ENCODE measurements around the gene CHD6.

Gene CHD6

GRCh38 chr20:41454250-41454649 lies 163.9 kb downstream of the CHD6 start:
- H3K79me2 ChIP-seq = peaks cover 3% of the 10 kb centered on the region
- H3K4me3 ChIP-seq (ENCODE audit: low read depth, low read length) = no peak overlapping the region
- TF ChIP-seq CTCF (IDR thresholded peaks at IDR 0.05) = no peak
- H3K27ac ChIP-seq = peak overlapping the region; percentile 48
- H3K9ac ChIP-seq = no peak overlapping the region
- no peaks in the 10 kb centered on the region for H3K9me3 ChIP-seq (ENCODE audit: control insufficient read depth, low read length)
- H3K27me3 ChIP-seq (ENCODE audit: control insufficient read depth, insufficient read depth, low read length) = no peaks in the 10 kb centered on the region
- H2AFZ ChIP-seq = no peak overlapping the region
- peak overlapping the region; percentile 30 for H3K4me2 ChIP-seq (ENCODE audit: low read length)
- H3K36me3 ChIP-seq (ENCODE audit: control insufficient read depth, insufficient read depth, low read length) = no peaks in the 10 kb centered on the region
- peaks cover 12% of the 10 kb centered on the region for H3K4me1 ChIP-seq

- no peaks in the 10 kb centered on the region for H3K27me3 ChIP-seq (ENCODE audit: control insufficient read depth, insufficient read depth, low read length)
- no peak for TF ChIP-seq CTCF (IDR thresholded peaks at IDR 0.05)
- H3K79me2 ChIP-seq = no peaks in the 10 kb centered on the region
- peak overlapping the region; percentile 30 for H3K4me2 ChIP-seq (ENCODE audit: low read length)
- no peak overlapping the region for H2AFZ ChIP-seq
- H3K27ac ChIP-seq = peak overlapping the region; percentile 48
- peaks cover 12% of the 10 kb centered on the region for H3K4me1 ChIP-seq
- H3K9me3 ChIP-seq (ENCODE audit: control insufficient read depth, low read length) = no peaks in the 10 kb centered on the region
- H3K36me3 ChIP-seq (ENCODE audit: control insufficient read depth, insufficient read depth, low read length) = no peaks in the 10 kb centered on the region
- no peak overlapping the region for H3K9ac ChIP-seq
- no peak overlapping the region for H3K4me3 ChIP-seq (ENCODE audit: low read depth, low read length)
Measured at GRCh38 chr20:41453010-41453950, 164.9 kb downstream of the CHD6 start.

- Histone ChIP-seq H3K4me1 (peaks cover 12% of the 10 kb centered on the region), H2AFZ (no peak overlapping the region), H3K4me2 (ENCODE audit: low read length) (no peak overlapping the region), H3K27ac (no peak overlapping the region), H3K9me3 (ENCODE audit: control insufficient read depth, low read length) (no peaks in the 10 kb centered on the region), H3K79me2 (no peaks in the 10 kb centered on the region), H3K36me3 (ENCODE audit: control insufficient read depth, insufficient read depth, low read length) (no peaks in the 10 kb centered on the region), H3K9ac (no peak overlapping the region), H3K27me3 (ENCODE audit: control insufficient read depth, insufficient read depth, low read length) (no peaks in the 10 kb centered on the region), H3K4me3 (ENCODE audit: low read depth, low read length) (no peak overlapping the region)
- TF ChIP-seq CTCF (IDR thresholded peaks at IDR 0.05) = no peak
Measured at GRCh38 chr20:41452226-41452625, 166.0 kb downstream of the CHD6 start.

GRCh38 chr20:41447006-41447405 lies 171.2 kb downstream of the CHD6 start:
- no peak overlapping the region for H2AFZ ChIP-seq
- H3K36me3 ChIP-seq (ENCODE audit: control insufficient read depth, insufficient read depth, low read length) = no peaks in the 10 kb centered on the region
- H3K4me2 ChIP-seq (ENCODE audit: low read length) = no peak overlapping the region
- H3K27me3 ChIP-seq (ENCODE audit: control insufficient read depth, insufficient read depth, low read length) = no peaks in the 10 kb centered on the region
- no peaks in the 10 kb centered on the region for H3K79me2 ChIP-seq
- no peaks in the 10 kb centered on the region for H3K9me3 ChIP-seq (ENCODE audit: control insufficient read depth, low read length)
- H3K4me3 ChIP-seq (ENCODE audit: low read depth, low read length) = no peak overlapping the region
- no peaks in the 10 kb centered on the region for H3K4me1 ChIP-seq
- H3K9ac ChIP-seq = no peak overlapping the region
- H3K27ac ChIP-seq = no peak overlapping the region
- no peak for TF ChIP-seq CTCF (IDR thresholded peaks at IDR 0.05)

GRCh38 chr20:41446456-41446855 lies 171.7 kb downstream of the CHD6 start:
- H3K4me1 ChIP-seq = no peaks in the 10 kb centered on the region
- H3K4me3 ChIP-seq (ENCODE audit: low read depth, low read length) = no peak overlapping the region
- H3K4me2 ChIP-seq (ENCODE audit: low read length) = no peak overlapping the region
- no peak overlapping the region for H3K9ac ChIP-seq
- no peak for TF ChIP-seq CTCF (IDR thresholded peaks at IDR 0.05)
- no peaks in the 10 kb centered on the region for H3K79me2 ChIP-seq
- no peak overlapping the region for H2AFZ ChIP-seq
- no peaks in the 10 kb centered on the region for H3K36me3 ChIP-seq (ENCODE audit: control insufficient read depth, insufficient read depth, low read length)
- no peaks in the 10 kb centered on the region for H3K27me3 ChIP-seq (ENCODE audit: control insufficient read depth, insufficient read depth, low read length)
- no peaks in the 10 kb centered on the region for H3K9me3 ChIP-seq (ENCODE audit: control insufficient read depth, low read length)
- no peak overlapping the region for H3K27ac ChIP-seq

Data from parathyroid adenoma (tissue), 2 donors.